Measurements from ENCODE around the gene CPTP.

DNA sequence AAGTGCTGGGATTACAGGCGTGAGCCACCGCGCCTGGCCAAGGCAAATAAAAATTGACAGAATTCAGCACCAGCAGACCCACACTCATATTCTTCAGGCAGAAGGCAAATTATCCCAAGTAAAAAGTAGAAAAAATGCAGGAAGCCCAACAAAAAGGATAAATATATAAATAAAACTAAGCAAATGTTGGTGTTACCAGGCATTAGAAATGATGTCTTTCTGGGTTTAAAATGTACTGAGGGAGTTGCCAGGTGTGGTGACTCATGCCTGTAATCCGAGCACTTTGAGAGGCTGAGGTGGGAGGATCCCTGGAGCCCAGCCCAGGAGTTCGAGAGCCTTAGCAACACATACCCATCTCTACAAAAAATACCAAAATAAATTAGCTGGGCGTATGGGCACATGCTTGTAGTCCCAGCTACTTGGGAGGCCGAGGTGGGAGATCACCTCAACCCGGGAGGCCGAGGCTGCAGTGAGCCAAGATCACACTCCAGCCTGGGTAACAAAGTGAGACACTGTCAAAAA lies 6.4 kb upstream of the CPTP start:
- TF ChIP-seq, protein P1, sequence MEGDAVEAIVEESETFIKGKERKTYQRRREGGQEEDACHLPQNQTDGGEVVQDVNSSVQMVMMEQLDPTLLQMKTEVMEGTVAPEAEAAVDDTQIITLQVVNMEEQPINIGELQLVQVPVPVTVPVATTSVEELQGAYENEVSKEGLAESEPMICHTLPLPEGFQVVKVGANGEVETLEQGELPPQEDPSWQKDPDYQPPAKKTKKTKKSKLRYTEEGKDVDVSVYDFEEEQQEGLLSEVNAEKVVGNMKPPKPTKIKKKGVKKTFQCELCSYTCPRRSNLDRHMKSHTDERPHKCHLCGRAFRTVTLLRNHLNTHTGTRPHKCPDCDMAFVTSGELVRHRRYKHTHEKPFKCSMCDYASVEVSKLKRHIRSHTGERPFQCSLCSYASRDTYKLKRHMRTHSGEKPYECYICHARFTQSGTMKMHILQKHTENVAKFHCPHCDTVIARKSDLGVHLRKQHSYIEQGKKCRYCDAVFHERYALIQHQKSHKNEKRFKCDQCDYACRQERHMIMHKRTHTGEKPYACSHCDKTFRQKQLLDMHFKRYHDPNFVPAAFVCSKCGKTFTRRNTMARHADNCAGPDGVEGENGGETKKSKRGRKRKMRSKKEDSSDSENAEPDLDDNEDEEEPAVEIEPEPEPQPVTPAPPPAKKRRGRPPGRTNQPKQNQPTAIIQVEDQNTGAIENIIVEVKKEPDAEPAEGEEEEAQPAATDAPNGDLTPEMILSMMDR (IDR thresholded peaks at IDR 0.05; ENCODE audit: poor library complexity, severe bottlenecking) = no peak
- TF ChIP-seq, protein P2, sequence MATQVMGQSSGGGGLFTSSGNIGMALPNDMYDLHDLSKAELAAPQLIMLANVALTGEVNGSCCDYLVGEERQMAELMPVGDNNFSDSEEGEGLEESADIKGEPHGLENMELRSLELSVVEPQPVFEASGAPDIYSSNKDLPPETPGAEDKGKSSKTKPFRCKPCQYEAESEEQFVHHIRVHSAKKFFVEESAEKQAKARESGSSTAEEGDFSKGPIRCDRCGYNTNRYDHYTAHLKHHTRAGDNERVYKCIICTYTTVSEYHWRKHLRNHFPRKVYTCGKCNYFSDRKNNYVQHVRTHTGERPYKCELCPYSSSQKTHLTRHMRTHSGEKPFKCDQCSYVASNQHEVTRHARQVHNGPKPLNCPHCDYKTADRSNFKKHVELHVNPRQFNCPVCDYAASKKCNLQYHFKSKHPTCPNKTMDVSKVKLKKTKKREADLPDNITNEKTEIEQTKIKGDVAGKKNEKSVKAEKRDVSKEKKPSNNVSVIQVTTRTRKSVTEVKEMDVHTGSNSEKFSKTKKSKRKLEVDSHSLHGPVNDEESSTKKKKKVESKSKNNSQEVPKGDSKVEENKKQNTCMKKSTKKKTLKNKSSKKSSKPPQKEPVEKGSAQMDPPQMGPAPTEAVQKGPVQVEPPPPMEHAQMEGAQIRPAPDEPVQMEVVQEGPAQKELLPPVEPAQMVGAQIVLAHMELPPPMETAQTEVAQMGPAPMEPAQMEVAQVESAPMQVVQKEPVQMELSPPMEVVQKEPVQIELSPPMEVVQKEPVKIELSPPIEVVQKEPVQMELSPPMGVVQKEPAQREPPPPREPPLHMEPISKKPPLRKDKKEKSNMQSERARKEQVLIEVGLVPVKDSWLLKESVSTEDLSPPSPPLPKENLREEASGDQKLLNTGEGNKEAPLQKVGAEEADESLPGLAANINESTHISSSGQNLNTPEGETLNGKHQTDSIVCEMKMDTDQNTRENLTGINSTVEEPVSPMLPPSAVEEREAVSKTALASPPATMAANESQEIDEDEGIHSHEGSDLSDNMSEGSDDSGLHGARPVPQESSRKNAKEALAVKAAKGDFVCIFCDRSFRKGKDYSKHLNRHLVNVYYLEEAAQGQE (IDR thresholded peaks at IDR 0.05; ENCODE audit: borderline replicate concordance) = no peak
- TF ChIP-seq SMC3 (conservative IDR thresholded peaks at IDR 0.05; ENCODE audit: poor library complexity) = no peak
- TF ChIP-seq EP300 (conservative IDR thresholded peaks at IDR 0.05; ENCODE audit: poor library complexity, severe bottlenecking) = no peak
- TF ChIP-seq EZH2 (IDR thresholded peaks at IDR 0.05; ENCODE audit: borderline replicate concordance, insufficient read depth, low read length, poor library complexity, severe bottlenecking) = no peak
- no peak for TF ChIP-seq POLR2AphosphoS5 (IDR thresholded peaks at IDR 0.05)
- TF ChIP-seq TAF1 (IDR thresholded peaks at IDR 0.05; ENCODE audit: low read depth) = no peak
- TF ChIP-seq RAD21 (conservative IDR thresholded peaks at IDR 0.05) = no peak

Data from neural cell (in vitro differentiated cells).